ENCODE data around the gene CFAP58. TPM values are rescaled to one million over a fixed set of nuclear protein-coding genes. Genes with fewer than 3 reads are reported as not detected.

The CFAP58 gene
- total RNA-seq, 6 experiments from 2014 or later: 0.35 to 1.1 (median 0.41) TPM

DNA sequence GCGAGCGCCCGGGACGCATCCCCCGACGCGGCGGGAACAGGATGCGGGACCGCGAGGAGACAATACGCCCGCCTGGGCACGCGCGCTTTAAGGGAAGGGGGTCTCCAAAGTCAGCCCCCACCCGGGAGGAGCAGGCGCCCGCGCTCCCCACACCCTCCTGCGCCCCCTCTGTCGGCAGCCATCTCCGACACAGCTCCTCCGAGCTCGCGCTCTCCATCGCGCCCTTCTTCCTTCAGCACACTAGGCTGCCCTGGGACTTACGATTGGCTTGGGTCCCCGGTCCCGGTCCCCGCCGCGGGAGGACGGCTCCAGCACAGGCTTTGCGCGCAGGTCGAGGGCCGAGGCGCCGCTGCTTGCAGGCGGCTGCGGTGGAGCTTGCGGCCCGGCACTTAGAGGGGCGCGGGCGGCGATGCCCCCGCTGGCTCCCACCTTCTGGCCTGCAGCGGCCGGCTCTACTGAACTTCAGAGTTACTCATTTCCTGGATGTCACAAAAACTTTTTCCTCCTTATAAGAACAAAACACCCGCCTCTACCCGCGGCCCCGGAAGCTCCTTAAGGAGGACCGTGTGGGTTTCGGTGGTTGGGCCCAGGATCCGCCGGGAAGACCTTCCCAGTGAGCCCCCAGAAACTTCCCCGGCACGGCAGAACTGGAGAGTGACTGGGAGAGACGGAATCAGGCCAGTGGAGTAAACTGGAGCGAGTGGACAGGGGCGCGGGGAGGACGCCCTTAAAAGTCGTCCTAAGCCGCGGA is 15.5 kb upstream of the CFAP58 start, which contains the start of gene ITPRIP:
Gene ITPRIP (minus strand): TSS at position 481 of the 751 bp plus-strand sequence. CDS start 22,414 bp downstream, outside the sequence.
- Mint-ChIP-seq H3K4me1 (ENCODE audit: low read depth) (peaks cover 63% of the 10 kb centered on the region), H3K27me3 (ENCODE audit: insufficient read depth) (peaks cover 3% of the 10 kb centered on the region; the same call in 1 of the 2 replicates), H3K36me3 (ENCODE audit: low read depth) (peaks cover 26% of the 10 kb centered on the region), H3K4me3 (peak within 1 kb of the TSS; percentile 91), H3K27ac (peak within 1 kb of the TSS; percentile 98), H3K9me3 (no peaks in the 10 kb centered on the region)
- peak; percentile 70 for DNase-seq
- TF ChIP-seq, protein P1, sequence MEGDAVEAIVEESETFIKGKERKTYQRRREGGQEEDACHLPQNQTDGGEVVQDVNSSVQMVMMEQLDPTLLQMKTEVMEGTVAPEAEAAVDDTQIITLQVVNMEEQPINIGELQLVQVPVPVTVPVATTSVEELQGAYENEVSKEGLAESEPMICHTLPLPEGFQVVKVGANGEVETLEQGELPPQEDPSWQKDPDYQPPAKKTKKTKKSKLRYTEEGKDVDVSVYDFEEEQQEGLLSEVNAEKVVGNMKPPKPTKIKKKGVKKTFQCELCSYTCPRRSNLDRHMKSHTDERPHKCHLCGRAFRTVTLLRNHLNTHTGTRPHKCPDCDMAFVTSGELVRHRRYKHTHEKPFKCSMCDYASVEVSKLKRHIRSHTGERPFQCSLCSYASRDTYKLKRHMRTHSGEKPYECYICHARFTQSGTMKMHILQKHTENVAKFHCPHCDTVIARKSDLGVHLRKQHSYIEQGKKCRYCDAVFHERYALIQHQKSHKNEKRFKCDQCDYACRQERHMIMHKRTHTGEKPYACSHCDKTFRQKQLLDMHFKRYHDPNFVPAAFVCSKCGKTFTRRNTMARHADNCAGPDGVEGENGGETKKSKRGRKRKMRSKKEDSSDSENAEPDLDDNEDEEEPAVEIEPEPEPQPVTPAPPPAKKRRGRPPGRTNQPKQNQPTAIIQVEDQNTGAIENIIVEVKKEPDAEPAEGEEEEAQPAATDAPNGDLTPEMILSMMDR (IDR thresholded peaks at IDR 0.05): peak; percentile 49; the same call in 1 of the 2 replicates

DNA sequence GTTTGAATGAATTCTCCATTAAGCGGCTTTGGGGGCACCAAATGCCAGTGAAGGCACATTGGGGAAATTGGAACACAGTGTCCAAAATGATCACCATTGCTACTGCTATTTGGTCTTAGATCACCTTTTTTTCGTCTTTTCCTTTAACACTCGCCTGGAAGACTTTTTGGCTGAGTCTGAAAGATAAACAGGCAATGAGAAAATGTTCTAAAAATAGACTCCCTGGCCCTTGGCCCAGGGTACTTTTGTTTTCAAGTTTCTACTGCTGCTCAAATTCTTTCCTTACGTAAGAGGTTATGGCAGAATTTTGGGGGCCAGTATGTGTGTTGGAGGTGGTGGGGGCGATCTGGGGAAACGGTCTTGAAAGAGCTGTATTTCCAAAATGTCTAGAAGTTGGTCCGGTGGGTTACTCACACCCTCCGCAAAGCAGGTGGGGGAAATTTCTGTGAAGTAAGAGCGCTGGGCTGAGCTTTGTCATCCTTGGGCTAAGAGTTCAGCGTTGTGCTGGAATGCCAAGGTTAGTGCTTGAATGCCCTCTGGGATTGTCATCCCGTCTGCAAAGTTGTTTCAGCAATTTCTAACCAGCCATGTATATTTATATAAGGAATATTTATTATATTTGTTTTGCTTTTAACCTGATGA is 14.0 kb upstream of the CFAP58 start:
- TF ChIP-seq, protein P1 (IDR thresholded peaks at IDR 0.05): no peak
- H3K27me3 Mint-ChIP-seq (ENCODE audit: insufficient read depth): peaks cover 3% of the 10 kb centered on the region; the same call in 1 of the 2 replicates
- peak; percentile 59 for DNase-seq
- H3K4me1 Mint-ChIP-seq (ENCODE audit: low read depth): peaks cover 54% of the 10 kb centered on the region
- H3K27ac Mint-ChIP-seq: peak overlapping the region; percentile 98
- H3K9me3 Mint-ChIP-seq: no peaks in the 10 kb centered on the region
- peaks cover 20% of the 10 kb centered on the region; the same call in 1 of the 2 replicates for H3K36me3 Mint-ChIP-seq (ENCODE audit: low read depth)
- H3K4me3 Mint-ChIP-seq: peak overlapping the region; percentile 91

DNA sequence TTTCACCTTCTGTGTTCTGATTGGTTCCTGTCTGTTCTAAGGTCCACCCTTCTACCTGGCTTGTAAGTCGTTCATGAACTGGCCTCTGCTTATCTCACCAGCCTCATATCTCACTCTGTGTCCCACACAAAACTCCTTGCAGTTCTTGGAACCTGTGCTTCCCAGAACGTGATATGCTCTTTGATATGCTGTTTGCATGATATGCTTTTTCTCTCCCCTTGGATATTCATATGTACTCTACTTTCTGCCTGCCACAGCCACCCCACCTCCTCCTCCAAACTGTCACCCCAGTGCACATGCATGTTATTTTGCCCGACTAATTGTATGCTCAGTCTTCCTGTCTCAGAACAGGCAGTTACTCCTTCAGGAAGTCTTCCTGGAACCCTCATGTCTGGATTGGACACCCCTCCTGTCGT is 13.5 kb upstream of the CFAP58 start:
- peak overlapping the region; percentile 91 for H3K4me3 Mint-ChIP-seq
- DNase-seq: no peak
- no peaks in the 10 kb centered on the region for H3K9me3 Mint-ChIP-seq
- H3K27me3 Mint-ChIP-seq (ENCODE audit: insufficient read depth): peaks cover 3% of the 10 kb centered on the region; the same call in 1 of the 2 replicates
- peaks cover 14% of the 10 kb centered on the region; the same call in 1 of the 2 replicates for H3K36me3 Mint-ChIP-seq (ENCODE audit: low read depth)
- peaks cover 49% of the 10 kb centered on the region for H3K4me1 Mint-ChIP-seq (ENCODE audit: low read depth)
- TF ChIP-seq, protein P1 (IDR thresholded peaks at IDR 0.05): no peak
- H3K27ac Mint-ChIP-seq: peak overlapping the region; percentile 98

DNA sequence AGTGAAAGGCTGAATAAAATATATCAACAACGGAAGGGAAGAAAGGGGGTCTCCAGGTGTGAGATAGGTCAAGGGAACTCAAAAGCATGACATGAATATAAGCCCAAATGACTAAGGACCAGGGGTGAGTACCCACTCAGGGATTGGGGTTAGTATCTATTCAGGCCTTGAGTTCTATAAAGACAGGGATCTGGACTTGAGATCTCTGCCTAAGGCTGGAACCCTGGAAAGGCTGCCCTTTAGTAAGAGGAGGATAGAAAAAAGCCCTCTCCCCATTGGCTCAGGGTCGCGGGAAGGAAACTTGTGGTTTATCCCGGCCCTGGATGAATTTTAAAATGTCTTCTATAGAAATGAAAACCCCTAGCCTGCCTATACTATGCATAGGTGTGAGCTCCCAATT is 13.0 kb upstream of the CFAP58 start:
- H3K4me1 Mint-ChIP-seq (ENCODE audit: low read depth): peaks cover 44% of the 10 kb centered on the region
- DNase-seq: no peak
- no peaks in the 10 kb centered on the region for H3K9me3 Mint-ChIP-seq
- TF ChIP-seq, protein P1 (IDR thresholded peaks at IDR 0.05): no peak
- no peak overlapping the region for H3K4me3 Mint-ChIP-seq
- H3K27me3 Mint-ChIP-seq (ENCODE audit: insufficient read depth): peaks cover 3% of the 10 kb centered on the region; the same call in 1 of the 2 replicates
- H3K27ac Mint-ChIP-seq: peak overlapping the region; percentile 98; the same call in 1 of the 2 replicates
- H3K36me3 Mint-ChIP-seq (ENCODE audit: low read depth): peaks cover 9% of the 10 kb centered on the region; the same call in 1 of the 2 replicates

DNA sequence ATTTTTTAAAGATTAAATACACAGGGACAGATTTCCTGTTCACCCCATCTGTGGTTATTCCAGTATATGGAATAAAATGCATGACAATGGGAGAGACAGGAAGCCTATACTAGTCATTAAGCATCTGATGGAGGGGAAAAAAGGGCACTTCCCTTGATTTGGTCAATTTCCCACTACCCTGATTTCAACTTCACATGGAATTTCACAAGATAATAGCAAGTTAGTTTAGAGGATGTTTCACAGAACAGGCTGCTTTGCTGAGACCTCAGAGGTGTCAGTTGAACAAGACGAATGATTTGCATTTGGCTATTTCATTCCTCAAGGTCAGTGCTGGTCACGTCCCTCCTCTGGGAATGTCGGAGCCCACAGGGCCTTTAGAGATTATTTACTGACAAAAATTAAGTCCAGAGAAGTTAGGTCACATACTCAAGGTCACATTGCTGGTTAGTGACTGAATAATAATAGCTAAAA is 10.7 kb upstream of the CFAP58 start:
- peak overlapping the region; percentile 12; the same call in 1 of the 2 replicates for H3K27ac Mint-ChIP-seq
- peaks cover 3% of the 10 kb centered on the region; the same call in 1 of the 2 replicates for H3K27me3 Mint-ChIP-seq (ENCODE audit: insufficient read depth)
- TF ChIP-seq, protein P1 (IDR thresholded peaks at IDR 0.05): no peak
- DNase-seq: no peak
- no peaks in the 10 kb centered on the region for H3K9me3 Mint-ChIP-seq
- H3K4me3 Mint-ChIP-seq: no peak overlapping the region
- peaks cover 40% of the 10 kb centered on the region for H3K4me1 Mint-ChIP-seq (ENCODE audit: low read depth)
- H3K36me3 Mint-ChIP-seq (ENCODE audit: low read depth): no peaks in the 10 kb centered on the region

Data from HFFc6 (cell line).